Body of pancreas (tissue), 4 donors: Measurements from ENCODE around the gene SYTL1. TPM values are rescaled to one million over a fixed set of nuclear protein-coding genes. Genes with fewer than 3 reads are reported as not detected.

Source experiments
- ATAC-seq: fragments of 150-250 bp; one replicate; pipeline ENCODE4 v1.9.1; 2016
- DNase-seq, 4 donors: peaks; one replicate each; pipeline ENCODE4 v3.0.0-alpha.2; 2019
- H3K27ac ChIP-seq, 4 donors: fragments of 200-600 bp; sonication (generic); 1 replicate in 3 of 4; 2 replicates in 1 of 4; pipeline versions ENCODE4 v1.5.1 to v1.6.1; 2016 to 2019; ENCODE audit warnings: mild to moderate bottlenecking in 1 of 4, mixed read lengths in 1 of 4, moderate library complexity in 1 of 4
- H3K27me3 ChIP-seq, 2 donors: fragments of 200-600 bp; sonication (generic); one replicate each; pipeline ENCODE4 v1.6.0; 2016; ENCODE audit warnings: mild to moderate bottlenecking in 1 of 2
- H3K36me3 ChIP-seq, 2 donors: fragments of 200-600 bp; sonication (generic); replicated peaks in 1 of 2; 2 replicates each; pipeline ENCODE4 v1.5.1; 2016; ENCODE audit warnings: low read depth in 2 of 2; ENCODE audit not compliant: insufficient read depth in 1 of 2
- H3K4me1 ChIP-seq: fragments of 200-600 bp; sonication (generic); one replicate; pipeline ENCODE4 v1.6.0; 2016
- H3K4me3 ChIP-seq, 2 donors: fragments of 200-600 bp; sonication (generic); 1 replicate in 1 of 2; 2 replicates in 1 of 2; pipeline ENCODE4 v1.5.1; 2016 to 2019
- H3K9me3 ChIP-seq, 3 donors: fragments of 200-600 bp; sonication (generic); 1 replicate in 2 of 3; 2 replicates in 1 of 3; pipeline ENCODE4 v1.5.1; 2016
- POLR2A ChIP-seq, 3 donors: fragments of 450-650 bp; IDR thresholded peaks; one replicate each; pipeline ENCODE4 v1.6.1; 2016; ENCODE audit warnings: antibody characterized with exemption in 3 of 3, mild to moderate bottlenecking in 2 of 3
- whole genome bisulfite sequencing, 2 donors: methylation state at CpG; one replicate each; pipeline ENCODE4 v1.1.5; 2017; 5-methylcytosine and 5-hydroxymethylcytosine counted together
- intact Hi-C: fragments of 100-400 bp; cut with DNase I; formaldehyde crosslinking; loops from one replicate; pipeline ENCODE4 v1.15.1; 2023
- total RNA-seq, 2 donors: library from RNA; depleted of rRNA; stranded (reverse); fragments of >200 nt; gene quantifications; one replicate each; pipeline ENCODE4 v1.1.0, GENCODE V29; 2016
- TF ChIP-seq, protein P1 (sequence below), 7 experiments: fragments of 450-650 bp in 4 of 7; fragments of 200-600 bp in 3 of 7; sonication (generic) in 3 of 7; IDR thresholded peaks; one replicate each; pipeline ENCODE4 v1.5.1; 2016 to 2019; ENCODE audit warnings: antibody characterized with exemption in 7 of 7

SYTL1 gene
- total RNA-seq, 2 donors from 2014 or later: 107 to 129 TPM

DNA sequence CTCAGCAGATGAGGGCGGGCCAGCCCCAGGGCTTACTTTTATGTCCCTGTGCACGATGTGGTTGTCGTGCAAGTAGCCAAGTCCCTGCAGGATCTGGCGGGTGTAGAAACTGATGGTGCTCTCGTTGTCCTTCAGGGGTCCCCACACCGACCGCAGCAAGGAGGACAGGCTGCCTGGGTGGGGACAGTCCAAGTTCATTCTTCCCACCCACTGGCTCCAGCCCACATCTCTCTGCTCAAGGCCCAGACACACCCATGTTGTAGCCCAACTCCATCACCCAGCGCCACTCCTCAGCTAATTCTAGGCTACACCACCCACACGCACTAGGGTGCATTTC lies 18.0 kb downstream of the SYTL1 start:
- Histone ChIP-seq H3K27me3 (no peaks in the 10 kb centered on the region), H3K4me3 (no peak overlapping the region), H3K9me3 (no peaks in the 10 kb centered on the region), H3K4me1 (peaks cover 24% of the 10 kb centered on the region), H3K27ac (no peak overlapping the region), H3K36me3 (no peaks in the 10 kb centered on the region)
- TF ChIP-seq, protein P1, sequence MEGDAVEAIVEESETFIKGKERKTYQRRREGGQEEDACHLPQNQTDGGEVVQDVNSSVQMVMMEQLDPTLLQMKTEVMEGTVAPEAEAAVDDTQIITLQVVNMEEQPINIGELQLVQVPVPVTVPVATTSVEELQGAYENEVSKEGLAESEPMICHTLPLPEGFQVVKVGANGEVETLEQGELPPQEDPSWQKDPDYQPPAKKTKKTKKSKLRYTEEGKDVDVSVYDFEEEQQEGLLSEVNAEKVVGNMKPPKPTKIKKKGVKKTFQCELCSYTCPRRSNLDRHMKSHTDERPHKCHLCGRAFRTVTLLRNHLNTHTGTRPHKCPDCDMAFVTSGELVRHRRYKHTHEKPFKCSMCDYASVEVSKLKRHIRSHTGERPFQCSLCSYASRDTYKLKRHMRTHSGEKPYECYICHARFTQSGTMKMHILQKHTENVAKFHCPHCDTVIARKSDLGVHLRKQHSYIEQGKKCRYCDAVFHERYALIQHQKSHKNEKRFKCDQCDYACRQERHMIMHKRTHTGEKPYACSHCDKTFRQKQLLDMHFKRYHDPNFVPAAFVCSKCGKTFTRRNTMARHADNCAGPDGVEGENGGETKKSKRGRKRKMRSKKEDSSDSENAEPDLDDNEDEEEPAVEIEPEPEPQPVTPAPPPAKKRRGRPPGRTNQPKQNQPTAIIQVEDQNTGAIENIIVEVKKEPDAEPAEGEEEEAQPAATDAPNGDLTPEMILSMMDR (IDR thresholded peaks at IDR 0.05): no peak
- no peak for TF ChIP-seq POLR2A (IDR thresholded peaks at IDR 0.05)
- 50 to 68% methylated on average over 9 of the region's 9 CpGs for WGBS, 2 donors
- DNase-seq (no peak), ATAC-seq (no peak)
- intact Hi-C loops: loop anchor here (5.0 kb wide), 1 partner anchor 33 kb away; the partner anchor contains the start of gene GPR3

DNA sequence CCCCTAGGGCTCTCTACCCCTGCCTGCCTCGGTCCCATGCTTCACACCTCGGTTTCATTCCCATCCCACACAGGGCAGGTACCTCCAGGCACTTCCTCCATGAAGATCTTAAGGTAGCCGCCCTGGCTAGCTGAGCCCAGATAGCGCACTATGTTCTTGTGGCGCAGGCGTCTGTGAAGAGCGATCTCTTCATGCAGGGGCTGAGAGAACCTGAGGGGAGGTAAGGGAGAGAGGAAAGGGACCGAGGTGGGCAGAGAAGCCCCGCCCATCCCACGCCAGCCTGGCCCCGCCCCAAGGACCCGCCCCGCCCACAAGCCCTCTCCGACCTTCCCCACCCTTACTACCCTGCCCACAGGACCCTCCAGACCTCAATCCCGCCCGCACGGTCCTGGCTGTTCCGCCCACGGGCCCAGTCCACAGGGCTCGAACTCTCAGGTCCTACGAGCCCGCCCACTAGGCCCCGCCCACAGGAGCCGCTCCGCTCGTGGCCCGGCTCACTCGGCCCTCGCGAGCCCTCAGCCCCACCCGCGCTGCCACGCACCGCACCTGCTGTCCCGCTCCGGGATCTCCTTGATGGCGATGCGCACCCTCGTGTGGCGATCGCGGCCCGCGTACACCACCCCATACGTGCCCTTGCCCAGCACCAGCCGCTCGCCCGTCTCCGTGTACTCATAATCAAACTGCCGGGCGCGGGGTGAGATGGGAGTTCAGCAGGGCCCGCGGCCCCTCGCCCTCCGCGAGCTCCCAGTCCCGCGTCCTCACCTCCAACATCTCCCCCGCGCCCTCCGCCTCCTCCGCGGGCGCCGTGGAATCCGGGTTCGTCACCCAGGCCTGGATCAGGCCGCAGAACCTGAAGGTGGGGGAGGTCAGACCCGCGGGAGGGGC lies 18.6 kb downstream of the SYTL1 start:
- 25 to 33% methylated on average over 41 to 65 of the region's 71 CpGs for WGBS, 2 donors
- Histone ChIP-seq H3K4me3 (no peak overlapping the region), H3K4me1 (peaks cover 29% of the 10 kb centered on the region), H3K9me3 (no peaks in the 10 kb centered on the region), H3K27ac (no peak overlapping the region), H3K27me3 (no peaks in the 10 kb centered on the region), H3K36me3 (no peaks in the 10 kb centered on the region)
- DNase-seq: peak in 2 of 4 donors; percentile 36 to 55
- no peak for ATAC-seq
- TF ChIP-seq POLR2A (IDR thresholded peaks at IDR 0.05): no peak
- TF ChIP-seq, protein P1 (IDR thresholded peaks at IDR 0.05): no peak
- intact Hi-C loops: no loop called here

GRCh38 chr1:27361044-27361402 lies 19.2 kb downstream of the SYTL1 start:
- ATAC-seq (no peak), DNase-seq (no peak)
- WGBS, 2 donors: 80 to 88% methylated on average over 21 of the region's 21 CpGs
- H3K4me1 ChIP-seq: peaks cover 33% of the 10 kb centered on the region
- H3K27ac ChIP-seq: no peak overlapping the region
- no peak for TF ChIP-seq POLR2A (IDR thresholded peaks at IDR 0.05)
- TF ChIP-seq, protein P1 (IDR thresholded peaks at IDR 0.05): no peak
- H3K4me3 ChIP-seq: no peak overlapping the region
- no peaks in the 10 kb centered on the region for H3K9me3 ChIP-seq
- H3K36me3 ChIP-seq: no peaks in the 10 kb centered on the region
- intact Hi-C loops: no loop called here
- H3K27me3 ChIP-seq: no peaks in the 10 kb centered on the region

- no peak for TF ChIP-seq POLR2A (IDR thresholded peaks at IDR 0.05)
- TF ChIP-seq, protein P1 (IDR thresholded peaks at IDR 0.05): no peak
- WGBS, 2 donors: 94 to 100% methylated on average over 1 to 8 of the region's 8 CpGs
These were observed 19.7 kb downstream of the SYTL1 start for GRCh38 chr1:27361553-27361952.

More at GRCh38 chr1:27361553-27361952, 19.7 kb downstream of the SYTL1 start:
- DNase-seq (no peak), ATAC-seq (no peak)
- Histone ChIP-seq H3K4me1 (peaks cover 33% of the 10 kb centered on the region), H3K36me3 (no peaks in the 10 kb centered on the region), H3K9me3 (no peaks in the 10 kb centered on the region), H3K4me3 (no peak overlapping the region), H3K27ac (no peak overlapping the region), H3K27me3 (no peaks in the 10 kb centered on the region)
- intact Hi-C loops: no loop called here
